CD4-positive, alpha-beta T cell treated with Interleukin-17A for 4 hours (primary cell): ENCODE data around the gene PPP2R5B.
"Not testable (repeated sequence)": the region's sequence is repeated elsewhere in the genome, so short reads cannot be mapped to it uniquely, and the experiment has no call there.

Source experiments
- DNase-seq: peaks from one replicate; pipeline ENCODE4 v3.0.0-alpha.2; 2020; ENCODE audit warnings: mixed read lengths

Gene PPP2R5B

GRCh38 chr11:64930340-64930739, 5.9 kb downstream of the PPP2R5B start:
- no peak for DNase-seq

GRCh38 chr11:64931290-64931689, 6.8 kb downstream of the PPP2R5B start:
- no peak for DNase-seq

DNA sequence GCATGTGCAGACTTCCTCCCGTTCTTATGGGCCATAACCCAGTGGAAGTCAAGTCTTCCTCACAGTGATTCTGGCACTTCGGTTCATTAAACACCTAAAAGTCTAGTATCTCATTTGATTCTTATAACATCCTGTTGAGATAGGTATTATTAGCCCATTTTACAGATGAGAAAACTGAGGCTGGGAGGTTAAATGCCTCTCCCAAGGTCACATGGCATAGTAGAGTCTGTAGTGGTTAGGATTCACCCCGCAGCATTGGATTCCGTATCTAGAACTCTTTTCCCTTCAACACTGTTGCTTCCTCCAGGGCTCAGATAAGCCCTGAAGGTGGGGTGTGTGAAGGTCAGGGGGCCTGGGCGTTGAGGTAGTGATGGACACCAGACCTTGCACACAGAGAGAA, 7.8 kb downstream of the PPP2R5B start:
- DNase-seq: no peak

DNA sequence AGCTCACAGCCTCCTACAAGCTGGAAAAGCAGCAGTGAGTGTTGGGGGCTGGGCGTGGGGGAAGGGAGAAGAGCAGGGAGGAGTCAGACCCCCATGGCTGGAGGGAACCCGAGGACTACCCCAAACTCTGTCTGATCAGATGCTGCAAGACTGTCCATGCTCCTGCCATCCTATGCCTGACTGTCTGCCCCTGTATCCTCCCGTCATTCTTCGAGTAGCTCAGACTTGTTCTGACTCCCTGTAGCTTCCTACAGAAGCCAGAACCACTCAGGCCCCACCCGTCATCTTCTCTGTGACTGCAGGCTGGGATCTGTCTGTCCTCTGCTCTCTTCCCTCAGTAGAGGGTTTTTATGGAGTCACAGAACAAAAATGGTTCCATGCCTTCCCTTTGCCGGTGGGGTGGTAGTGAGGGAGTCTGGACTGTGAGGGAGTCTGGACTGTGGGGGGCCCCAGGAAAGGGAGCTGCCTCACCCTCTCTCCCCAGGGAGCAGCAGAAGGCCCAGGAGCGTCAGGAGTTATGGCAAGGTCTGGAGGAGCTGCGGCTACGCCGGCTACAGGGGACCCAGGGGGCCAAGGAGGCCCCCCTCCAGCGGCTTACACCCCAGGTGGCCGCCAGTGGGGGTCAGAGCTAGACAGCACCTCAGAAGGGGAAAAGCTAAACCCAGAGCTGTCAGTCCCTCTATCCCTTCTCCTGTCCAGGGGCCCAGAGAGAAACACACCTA, 8.9 kb downstream of the PPP2R5B start:
- DNase-seq: no peak

- no peak for DNase-seq
These were observed 9.6 kb downstream of the PPP2R5B start for GRCh38 chr11:64933935-64934681.

DNA sequence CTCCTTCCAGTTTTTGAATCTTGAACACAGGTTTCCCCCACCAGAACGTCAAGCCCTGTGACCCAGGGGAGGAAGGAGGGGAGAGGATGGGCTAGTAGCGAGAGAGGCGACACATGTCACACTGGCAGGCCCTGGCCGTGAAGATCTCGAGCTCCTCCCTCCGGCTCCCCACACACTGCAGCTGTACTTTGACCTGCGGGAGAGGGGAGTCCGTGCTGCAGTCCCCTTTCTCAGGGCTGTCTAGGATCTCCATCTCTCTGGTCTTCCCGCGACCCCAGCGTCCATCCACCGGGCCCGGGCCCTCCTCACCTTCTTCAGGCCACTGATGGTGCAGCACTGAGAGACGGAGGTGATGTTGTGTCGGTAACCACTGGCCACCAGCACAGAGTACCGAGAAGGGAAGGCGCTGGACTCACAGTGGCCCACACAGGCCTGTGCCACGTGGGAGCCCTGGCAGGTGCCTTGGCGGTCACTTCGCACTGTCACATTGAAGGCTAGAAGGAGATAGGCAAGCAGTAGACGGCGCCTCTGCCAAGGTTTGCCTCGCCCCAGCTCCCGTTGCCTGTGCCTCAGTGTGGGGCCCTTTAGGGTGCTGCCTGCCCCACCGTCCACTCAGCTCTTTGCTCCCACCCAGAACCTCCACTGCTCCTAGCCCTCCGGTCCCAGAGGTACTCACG, 10.3 kb downstream of the PPP2R5B start:
- no peak for DNase-seq

GRCh38 chr11:64935359-64936081, 11.0 kb downstream of the PPP2R5B start, which contains the start of gene GPHA2:
TSS of gene GPHA2 (minus strand) at chr11:64935893. CDS start at chr11:64935460, 433 bp downstream.
- no peak for DNase-seq

DNA sequence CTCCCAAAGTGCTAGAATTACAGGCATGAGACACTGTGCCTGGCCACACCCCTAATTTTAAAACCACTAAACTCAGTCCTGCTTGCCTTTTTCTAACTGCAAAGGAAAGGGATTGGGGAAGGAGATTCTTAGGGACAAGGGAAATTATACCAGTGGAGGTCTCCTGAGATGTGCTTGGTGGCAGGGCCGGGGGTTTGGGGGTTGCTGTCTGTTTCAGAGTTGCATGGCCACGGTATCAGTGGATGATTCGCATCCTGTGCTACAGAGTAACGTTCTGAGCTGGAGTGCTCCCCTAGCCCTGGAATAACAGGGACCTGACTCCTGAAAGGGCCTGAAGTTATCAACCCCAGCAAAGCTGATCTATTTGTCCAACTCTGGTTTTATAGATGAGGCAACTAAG, 12.1 kb downstream of the PPP2R5B start:
- DNase-seq: no peak

- no peak for DNase-seq
These were observed 22.8 kb downstream of the PPP2R5B start for GRCh38 chr11:64947208-64947814.

GRCh38 chr11:64951529-64951928, 27.0 kb downstream of the PPP2R5B start:
- no peak for DNase-seq

- no peak for DNase-seq
These were observed 29.7 kb downstream of the PPP2R5B start for GRCh38 chr11:64954201-64954600.

DNA sequence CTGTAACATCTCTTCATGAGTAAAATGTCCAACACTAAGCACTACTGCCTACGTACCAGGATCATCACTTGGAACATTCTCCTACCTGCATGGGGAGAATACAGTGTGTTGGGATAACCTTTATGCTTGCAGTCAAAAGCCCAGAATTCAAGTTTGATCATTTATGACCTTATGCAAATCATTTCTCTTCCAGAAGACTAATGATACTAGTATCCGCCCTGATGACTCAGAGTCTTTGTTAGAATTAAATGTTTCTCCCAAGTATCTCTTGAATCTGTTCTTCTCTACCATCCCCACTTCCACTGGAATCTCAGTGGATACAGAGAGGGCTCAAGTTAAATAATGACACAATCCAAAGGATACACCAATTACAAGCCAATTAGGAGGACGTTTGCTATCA, 35.0 kb downstream of the PPP2R5B start:
- DNase-seq: no peak

DNA sequence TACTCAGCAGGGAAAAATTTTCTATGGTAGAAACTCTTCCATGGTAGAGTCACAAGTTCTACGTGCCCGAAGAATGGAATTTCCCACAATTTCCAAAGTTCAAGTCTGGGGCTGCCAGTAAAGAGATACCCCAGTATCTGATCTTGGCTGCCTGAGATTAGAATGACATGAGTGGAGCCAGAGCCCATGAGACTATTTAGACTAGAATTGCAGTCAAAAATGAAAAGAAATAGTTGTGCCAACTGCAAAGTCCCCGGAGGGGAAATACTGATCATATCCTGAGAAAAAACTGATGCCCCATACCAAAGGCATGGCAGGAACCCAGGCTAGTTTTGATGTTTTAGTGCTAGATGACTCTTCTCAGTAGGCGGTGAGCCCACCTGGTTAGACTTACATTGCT, 36.2 kb downstream of the PPP2R5B start:
- DNase-seq: no peak

DNA sequence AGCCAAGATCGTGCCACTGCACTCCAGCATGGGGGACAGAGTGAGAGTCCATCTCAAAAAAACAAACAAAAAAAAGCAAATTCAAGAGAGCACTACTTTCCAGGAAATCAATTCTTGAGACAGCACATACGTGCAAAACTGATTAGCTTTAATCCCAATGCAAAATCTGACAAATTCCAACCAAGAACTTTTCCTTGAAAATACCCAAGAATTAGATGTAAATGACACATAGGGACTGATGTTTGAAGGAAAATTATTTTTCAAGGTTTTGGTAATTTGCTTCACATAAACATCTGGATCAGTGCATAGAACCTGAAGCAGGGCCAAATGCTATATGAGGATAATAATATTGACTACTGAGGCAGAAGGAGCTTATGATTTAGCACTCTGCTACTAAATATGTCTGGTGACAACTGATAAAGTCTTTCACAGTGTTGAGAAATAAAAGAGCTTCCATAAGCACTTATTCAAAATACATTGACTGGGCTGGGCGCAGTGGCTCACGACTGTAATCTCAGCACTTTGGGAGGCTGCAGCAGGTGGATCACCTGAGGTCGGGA, 38.7 kb downstream of the PPP2R5B start:
- no peak for DNase-seq

DNA sequence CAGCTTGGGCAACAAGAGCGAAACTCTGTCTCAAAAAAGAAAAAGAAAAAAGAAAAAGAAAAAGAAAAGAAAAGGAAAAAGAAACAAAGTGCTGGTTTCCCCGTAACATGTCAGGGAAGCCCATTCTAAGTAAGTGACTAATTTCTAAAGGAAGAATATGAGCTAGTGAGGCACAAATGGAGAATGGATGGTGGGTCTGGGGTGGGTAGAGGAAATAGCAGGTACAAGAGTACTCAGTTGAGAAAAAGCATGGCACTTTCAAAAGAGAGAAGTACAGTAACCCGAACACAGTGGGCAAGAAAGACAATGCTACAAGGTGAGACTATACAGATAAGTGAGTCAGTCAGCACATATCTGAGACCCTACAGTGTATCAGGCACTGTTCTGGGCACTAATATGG, 42.9 kb downstream of the PPP2R5B start:
- no peak for DNase-seq

DNA sequence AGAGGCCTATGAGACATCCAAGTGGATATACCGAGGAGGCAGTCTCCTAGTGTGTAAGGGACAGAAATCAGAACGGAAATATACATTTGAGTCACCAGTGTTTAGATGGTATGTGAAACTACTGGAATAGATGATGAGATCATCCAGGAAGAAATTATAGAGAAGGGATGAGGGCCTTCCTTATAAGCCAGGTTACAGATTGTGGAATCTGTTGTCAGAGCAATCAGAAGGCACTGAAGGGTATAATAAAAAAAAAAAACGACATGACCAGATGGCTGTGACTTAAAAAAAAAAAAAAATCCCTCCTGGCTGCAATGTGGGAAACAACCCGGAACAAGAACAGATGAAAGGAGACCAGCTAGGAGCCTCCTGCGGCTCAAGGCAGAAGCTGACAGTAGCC, 44.7 kb downstream of the PPP2R5B start:
- no peak for DNase-seq

- peak; percentile 25 for DNase-seq
These were observed 46.3 kb downstream of the PPP2R5B start for GRCh38 chr11:64970731-64971151.

GRCh38 chr11:64971421-64972233, 47.1 kb downstream of the PPP2R5B start, which contains the start of gene MAJIN:
TSS of gene MAJIN (minus strand) at chr11:64972108. CDS start at chr11:64959405, 12,703 bp downstream.
- peak; percentile 94 for DNase-seq

- DNase-seq: no peak
These were observed 49.6 kb downstream of the PPP2R5B start for GRCh38 chr11:64974124-64974523.

GRCh38 chr11:64976651-64977050, 52.2 kb downstream of the PPP2R5B start:
- no peak for DNase-seq

DNA sequence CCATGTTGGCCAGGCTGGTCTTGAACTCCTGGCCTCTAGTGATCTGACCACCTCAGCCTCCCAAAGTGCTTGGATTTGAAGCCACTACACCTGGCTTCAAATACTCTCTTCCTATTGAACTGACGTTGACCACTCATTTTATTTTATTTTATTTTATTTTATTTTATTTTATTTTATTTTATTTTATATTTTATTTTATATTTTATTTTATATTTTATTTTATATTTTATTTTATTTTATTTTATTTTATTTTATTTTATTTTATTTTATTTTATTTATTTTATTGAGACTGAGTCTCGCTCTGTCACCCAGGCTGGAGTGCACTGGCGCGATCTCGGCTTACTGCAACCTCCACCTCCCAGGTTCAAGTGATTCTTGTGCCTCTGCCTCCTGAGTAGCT, 58.9 kb downstream of the PPP2R5B start:
- not testable (repeated sequence) for DNase-seq
